Ovary (tissue), 9 donors: ENCODE results near the gene SMARCC1. TPM values are rescaled to one million over a fixed set of nuclear protein-coding genes. Genes with fewer than 3 reads are reported as not detected.
"Not testable (repeated sequence)": the region's sequence is repeated elsewhere in the genome, so short reads cannot be mapped to it uniquely, and the experiment has no call there.

ENCODE experiments used
- DNase-seq, 5 donors: peaks; one replicate each; pipeline ENCODE4 v3.0.0-alpha.2; 2019 to 2020
- H3K27ac ChIP-seq, 2 donors: fragments of 200-600 bp; one replicate each; pipeline versions ENCODE4 v1.5.1 to v1.8.0; 2019 to 2022
- H3K27me3 ChIP-seq: fragments of 200-600 bp; one replicate; pipeline ENCODE4 v1.8.0; 2022
- H3K36me3 ChIP-seq: fragments of 200-600 bp; sonication (generic); one replicate; pipeline ENCODE4 v1.5.1; 2019
- H3K4me1 ChIP-seq: one replicate; pipeline ENCODE4 v1.8.1; 2013; ENCODE audit warnings: mild to moderate bottlenecking, moderate library complexity; ENCODE audit not compliant: insufficient read depth
- H3K4me3 ChIP-seq: fragments of 200-600 bp; sonication (generic); one replicate; pipeline ENCODE4 v1.5.1; 2017
- H3K9me3 ChIP-seq, 2 donors: fragments of 200-600 bp in 1 of 2; sonication (generic) in 1 of 2; one replicate each; pipeline versions ENCODE4 v1.5.1 to v1.8.1; 2013 to 2019; ENCODE audit warnings: mild to moderate bottlenecking in 1 of 2, moderate library complexity in 1 of 2
- CTCF ChIP-seq, 3 donors: fragments of 450-650 bp in 2 of 3; fragments of 200-600 bp in 1 of 3; IDR thresholded peaks; one replicate each; pipeline versions ENCODE4 v1.5.1 to v1.8.0; 2016 to 2022; ENCODE audit warnings: antibody characterized with exemption in 3 of 3, mild to moderate bottlenecking in 1 of 3
- EP300 ChIP-seq: sonication (generic); formaldehyde crosslinking; IDR thresholded peaks from one replicate; pipeline ENCODE4 v1.6.1; 2017; ENCODE audit warnings: antibody characterized with exemption
- POLR2A ChIP-seq: fragments of 450-650 bp; IDR thresholded peaks from one replicate; pipeline ENCODE4 v1.6.1; 2017; ENCODE audit warnings: antibody characterized with exemption, mild to moderate bottlenecking, moderate library complexity
- WGBS, 3 donors: extraction: QIAGEN DNeasy Blood & Tissue Kit in 1 of 3; methylation state at CpG; one replicate each; pipeline versions ENCODE4 v1.1.5 to v1.1.7; 2013 to 2017; 5-methylcytosine and 5-hydroxymethylcytosine counted together
- intact Hi-C, 4 donors: fragments of 100-400 bp; cut with DNase I; formaldehyde crosslinking; loops; one replicate each; pipeline versions ENCODE4 v1.11.0 to v1.15.1; 2022 to 2023
- polyA plus RNA-seq, 2 donors: library from polyadenylated mRNA; stranded (reverse); fragments of 200-250 nt in 1 of 2; fragments of 350-450 nt in 1 of 2; fragmentation: Illumina TruSeq in 1 of 2; extraction: RNeasy Lipid Tissue Mini Kit (QIAGEN cat#74804) in 1 of 2; gene quantifications; one replicate each; pipeline ENCODE4 v1.2.3, GENCODE V29; 2013 to 2014
- total RNA-seq, 7 donors: library from RNA; depleted of rRNA in 2 of 7; stranded (reverse); fragments of >200 nt in 2 of 7; fragmentation: NEBNext Ultra II Directional in 3 of 7; extraction: Animal tissue kit (Norgen Biotek cat#: 25700) in 3 of 7; gene quantifications; one replicate each; pipeline versions ENCODE4 v1.1.0 to v1.2.4, GENCODE V29; 2016 to 2023
- donor health status: DM: no; HTN: no; CAD: no; lungs with moderate emphysema.
- donor health status: DM: no; HTN: no; CAD: no.
- donor health status: Bipolar disorder and iron deficiency.
- donor health status: DM: yes; HTN: yes; CAD: no.
- donor health status: DM: no; HTN: no; CAD: no.
- donor health status: DM: yes; HTN: yes; CAD: no.

SMARCC1 gene
- total and polyA plus RNA-seq, 9 donors: 24.8 to 68.9 (median 60.4) TPM

DNA sequence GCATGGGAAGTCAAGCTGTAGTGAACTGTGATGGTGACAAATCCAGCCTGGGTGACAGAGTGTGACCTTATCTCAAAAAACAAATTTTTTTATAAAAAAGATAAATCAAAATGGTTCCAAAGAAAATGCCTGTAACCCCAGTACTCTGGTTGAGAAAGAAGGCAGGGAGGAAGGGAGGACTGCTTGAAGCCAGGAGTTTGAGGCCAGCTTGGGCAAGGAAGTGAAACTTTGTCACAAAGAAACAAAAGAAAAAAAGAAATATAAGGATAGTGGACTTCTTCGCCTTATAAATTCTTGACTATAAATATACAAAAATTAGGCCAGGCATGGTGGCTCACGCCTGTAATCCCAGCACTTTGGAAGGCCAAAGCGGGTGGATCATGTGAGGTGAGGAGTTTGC is 34.1 kb downstream of the SMARCC1 start:
- no peak for DNase-seq
- Histone ChIP-seq H3K27ac (no peak overlapping the region), H3K36me3 (no peaks in the 10 kb centered on the region), H3K27me3 (no peaks in the 10 kb centered on the region), H3K4me3 (no peak overlapping the region), H3K9me3 (no peaks in the 10 kb centered on the region), H3K4me1 (no peaks in the 10 kb centered on the region)
- TF ChIP-seq POLR2A (no peak), EP300 (no peak), CTCF (IDR thresholded peaks at IDR 0.05) (no peak)
- whole genome bisulfite sequencing, 3 donors: 95 to 96% (median 96%) methylated on average over 3 of the region's 3 CpGs
- intact Hi-C loops: no loop called here

- Histone ChIP-seq H3K27me3 (no peaks in the 10 kb centered on the region), H3K27ac (no peak overlapping the region), H3K4me3 (no peak overlapping the region), H3K4me1 (no peaks in the 10 kb centered on the region), H3K36me3 (no peaks in the 10 kb centered on the region), H3K9me3 (no peaks in the 10 kb centered on the region)
- 93 to 98% (median 94%) methylated on average over 3 of the region's 3 CpGs for WGBS, 3 donors
- intact Hi-C loops: no loop called here
- DNase-seq: no peak
- TF ChIP-seq CTCF (IDR thresholded peaks at IDR 0.05) (no peak), EP300 (no peak), POLR2A (no peak)
These were observed 35.4 kb downstream of the SMARCC1 start for GRCh38 chr3:47746264-47746663.

GRCh38 chr3:47743855-47744254 is 37.8 kb downstream of the SMARCC1 start:
- Histone ChIP-seq H3K27me3 (no peaks in the 10 kb centered on the region), H3K4me1 (peaks cover 1% of the 10 kb centered on the region), H3K36me3 (no peaks in the 10 kb centered on the region), H3K9me3 (no peaks in the 10 kb centered on the region), H3K27ac (no peak overlapping the region), H3K4me3 (no peak overlapping the region)
- 85 to 90% (median 89%) methylated on average over 5 of the region's 5 CpGs for WGBS, 3 donors
- TF ChIP-seq POLR2A (no peak), EP300 (no peak), CTCF (IDR thresholded peaks at IDR 0.05) (no peak)
- intact Hi-C loops: no loop called here
- DNase-seq: no peak

GRCh38 chr3:47743352-47743751 is 38.3 kb downstream of the SMARCC1 start:
- H3K4me3 ChIP-seq, H3K36me3 ChIP-seq, H3K27ac ChIP-seq, DNase-seq, H3K4me1 ChIP-seq, intact Hi-C loops, H3K9me3 ChIP-seq, H3K27me3 ChIP-seq: not testable (repeated sequence)
- 62 to 74% (median 64%) methylated on average over 6 of the region's 6 CpGs for WGBS, 3 donors

- no peaks in the 10 kb centered on the region for H3K9me3 ChIP-seq
- no peaks in the 10 kb centered on the region for H3K36me3 ChIP-seq
- WGBS, 3 donors: 72 to 89% (median 75%) methylated on average over 2 of the region's 2 CpGs
- no peak overlapping the region for H3K27ac ChIP-seq
- intact Hi-C loops: no loop called here
- no peak for DNase-seq
- no peak for TF ChIP-seq POLR2A
- no peak for TF ChIP-seq CTCF (IDR thresholded peaks at IDR 0.05)
- TF ChIP-seq EP300: no peak
- H3K4me3 ChIP-seq: no peak overlapping the region
- H3K4me1 ChIP-seq: peaks cover 1% of the 10 kb centered on the region
- H3K27me3 ChIP-seq: no peaks in the 10 kb centered on the region
These were observed 39.8 kb downstream of the SMARCC1 start for GRCh38 chr3:47741925-47742324.
